Dedifferentiated amniotic fluid mesenchymal stem cell (primary cell): ENCODE data around the gene NUP210.
"Not testable (repeated sequence)": the region's sequence is repeated elsewhere in the genome, so short reads cannot be mapped to it uniquely, and the experiment has no call there.

Experiments
- DNase-seq: peaks from one replicate; pipeline ENCODE4 v3.0.0-alpha.2; 2016; ENCODE audit errors: extremely low spot score

Gene NUP210

GRCh38 chr3:13429631-13430291 is 9.6 kb upstream of the NUP210 start:
- DNase-seq = no peak

- DNase-seq = not testable (repeated sequence)
These were observed 8.6 kb upstream of the NUP210 start for GRCh38 chr3:13428678-13429077.

GRCh38 chr3:13427662-13428603 is 7.8 kb upstream of the NUP210 start:
- no peak for DNase-seq

- DNase-seq = no peak
These were observed 6.5 kb upstream of the NUP210 start for GRCh38 chr3:13426591-13426990.

- no peak for DNase-seq
These were observed 5.6 kb upstream of the NUP210 start for GRCh38 chr3:13425689-13426088.

- no peak for DNase-seq
These were observed 4.9 kb upstream of the NUP210 start for GRCh38 chr3:13424865-13425617.

GRCh38 chr3:13424141-13424844 is 4.2 kb upstream of the NUP210 start:
- DNase-seq = no peak

GRCh38 chr3:13420831-13421765 is 976 bp upstream of the NUP210 start:
- DNase-seq = no peak

GRCh38 chr3:13419505-13420044 is 547 bp downstream of the NUP210 start:
- DNase-seq = no peak

GRCh38 chr3:13417166-13417947 is 2.8 kb downstream of the NUP210 start:
- DNase-seq = no peak

GRCh38 chr3:13415997-13416793 is 3.9 kb downstream of the NUP210 start:
- DNase-seq = no peak

GRCh38 chr3:13415236-13415986 is 4.7 kb downstream of the NUP210 start:
- DNase-seq = no peak

GRCh38 chr3:13414040-13414729 is 5.9 kb downstream of the NUP210 start:
- DNase-seq = no peak

- no peak for DNase-seq
These were observed 8.8 kb downstream of the NUP210 start for GRCh38 chr3:13411186-13411860.

GRCh38 chr3:13408890-13409289 is 11.2 kb downstream of the NUP210 start:
- DNase-seq = no peak

GRCh38 chr3:13407926-13408325 is 12.2 kb downstream of the NUP210 start:
- DNase-seq = no peak

- no peak for DNase-seq
These were observed 12.6 kb downstream of the NUP210 start for GRCh38 chr3:13407475-13407874.
